ENCODE results near the gene FPR3.

DNA sequence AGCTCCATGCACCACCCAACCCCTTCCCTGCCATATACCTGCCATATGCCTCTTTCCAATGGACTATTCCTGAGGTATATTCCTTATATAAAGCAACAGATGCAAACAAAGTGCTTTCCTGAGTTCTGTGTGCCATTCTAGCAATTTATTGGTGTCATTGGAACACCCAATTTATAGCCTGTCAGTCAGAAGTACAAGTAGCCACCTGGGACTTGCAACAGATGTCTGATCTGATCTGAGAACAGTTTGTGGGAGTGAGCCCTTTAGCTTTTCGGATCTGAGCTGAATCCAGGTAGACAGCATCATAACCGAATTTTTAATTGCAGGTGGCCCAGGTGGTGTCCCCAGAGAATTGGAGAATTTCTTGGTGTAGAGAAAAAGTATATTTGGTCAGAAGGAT lies 963 bp upstream of the FPR3 start:
- TF ChIP-seq EP300 (IDR thresholded peaks at IDR 0.05; ENCODE audit: borderline replicate concordance) (no peak), NFIC (IDR thresholded peaks at IDR 0.05) (no peak)
- TF ChIP-seq, protein P1, sequence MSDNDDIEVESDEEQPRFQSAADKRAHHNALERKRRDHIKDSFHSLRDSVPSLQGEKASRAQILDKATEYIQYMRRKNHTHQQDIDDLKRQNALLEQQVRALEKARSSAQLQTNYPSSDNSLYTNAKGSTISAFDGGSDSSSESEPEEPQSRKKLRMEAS (IDR thresholded peaks at IDR 0.05): no peak

Data from Ishikawa (cell line).